Smooth muscle cell (in vitro differentiated cells): Measurements from ENCODE around the gene WDR19. TPM values are rescaled to one million over a fixed set of nuclear protein-coding genes. Genes with fewer than 3 reads are reported as not detected.

Experiments
- DNase-seq: peaks from one replicate; lab custom pipeline; 2025; ENCODE audit not compliant: unreplicated experiment; lab: John Stamatoyannopoulos, UW
- H2AFZ ChIP-seq: fragments of 200-600 bp; sonication (generic); 2 replicates; pipeline ENCODE4 v1.6.0; 2016; ENCODE audit warnings: antibody characterized with exemption, low read depth, mild to moderate bottlenecking
- H3F3A ChIP-seq: fragments of 200-600 bp; sonication (generic); 2 replicates; pipeline ENCODE4 v1.6.0; 2017; ENCODE audit warnings: antibody characterized with exemption, low read depth
- H3K27ac ChIP-seq: fragments of 200-600 bp; sonication (generic); 2 replicates; pipeline ENCODE4 v1.5.1; 2016; ENCODE audit warnings: low read depth, mild to moderate bottlenecking
- H3K27me3 ChIP-seq: fragments of 200-600 bp; sonication (generic); 2 replicates; pipeline ENCODE4 v1.6.1; 2016; ENCODE audit warnings: low read depth, mild to moderate bottlenecking
- H3K36me3 ChIP-seq: fragments of 200-600 bp; sonication (generic); 2 replicates; pipeline ENCODE4 v1.5.1; 2016; ENCODE audit warnings: low read depth
- H3K4me1 ChIP-seq: fragments of 200-600 bp; sonication (generic); 2 replicates; pipeline ENCODE4 v1.5.1; 2016; ENCODE audit warnings: low read depth
- H3K4me2 ChIP-seq: fragments of 200-600 bp; sonication (generic); 2 replicates; pipeline ENCODE4 v1.6.0; 2016; ENCODE audit warnings: mild to moderate bottlenecking
- H3K4me3 ChIP-seq: fragments of 200-600 bp; sonication (generic); 2 replicates; pipeline ENCODE4 v1.5.1; 2016; ENCODE audit warnings: mild to moderate bottlenecking
- H3K79me2 ChIP-seq: fragments of 200-600 bp; sonication (generic); 2 replicates; pipeline ENCODE4 v1.6.0; 2016; ENCODE audit warnings: low read depth, mild to moderate bottlenecking
- H3K9ac ChIP-seq: fragments of 200-600 bp; sonication (generic); 2 replicates; pipeline ENCODE4 v1.6.0; 2016; ENCODE audit warnings: low read depth
- H3K9me3 ChIP-seq: fragments of 200-600 bp; sonication (generic); replicated peaks from 2 replicates; pipeline ENCODE4 v1.5.1; 2016; ENCODE audit warnings: low read depth
- H4K20me1 ChIP-seq: fragments of 200-600 bp; sonication (generic); 2 replicates; pipeline ENCODE4 v1.6.0; 2016; ENCODE audit warnings: low read depth
- CTCF ChIP-seq: fragments of 200-600 bp; sonication (generic); IDR thresholded peaks from 2 replicates; pipeline ENCODE4 v1.5.1; 2017; ENCODE audit warnings: borderline replicate concordance, mild to moderate bottlenecking, antibody characterized with exemption; ENCODE audit not compliant: insufficient read depth, poor library complexity, severe bottlenecking
- WGBS: methylation state at CpG from one replicate; pipeline ENCODE4 v1.1.7; 2016; ENCODE audit warnings: low lambda C conversion rate; 5-methylcytosine and 5-hydroxymethylcytosine counted together
- polyA plus RNA-seq: library from polyadenylated mRNA; unstranded; fragments of >200 nt; fragmentation: Nextera tagmentation; extraction: Ambion mirVana; gene quantifications from 2 replicates; pipeline ENCODE4 v1.2.1, GENCODE V29; 2016
- total RNA-seq: library from RNA; depleted of rRNA; stranded (reverse); fragments of >200 nt; gene quantifications from 2 replicates; pipeline ENCODE4 v1.2.3, GENCODE V29; 2014

WDR19 gene
- total and polyA plus RNA-seq, 2 experiments from 2014 or later, result 14.0 to 33.5 TPM

GRCh38 chr4:39166669-39167068 is 15.7 kb upstream of the WDR19 start:
- Histone ChIP-seq H3K27ac (no peak overlapping the region), H3K4me1 (no peaks in the 10 kb centered on the region), H3K36me3 (no peaks in the 10 kb centered on the region), H3K27me3 (no peaks in the 10 kb centered on the region), H2AFZ (no peak overlapping the region), H3K4me3 (no peak overlapping the region), H3F3A (no peaks in the 10 kb centered on the region), H3K4me2 (no peak overlapping the region), H3K9me3 (no peaks in the 10 kb centered on the region), H3K9ac (no peak overlapping the region), H3K79me2 (no peaks in the 10 kb centered on the region), H4K20me1 (no peaks in the 10 kb centered on the region)
- DNase-seq, result no peak
- TF ChIP-seq CTCF, result no peak
- 95% methylated on average over 7 of the region's 7 CpGs for WGBS

- no peaks in the 10 kb centered on the region for H3F3A ChIP-seq
- H3K4me2 ChIP-seq, result no peak overlapping the region
- H3K27me3 ChIP-seq, result peaks cover 3% of the 10 kb centered on the region
- no peaks in the 10 kb centered on the region for H3K9me3 ChIP-seq
- no peaks in the 10 kb centered on the region for H4K20me1 ChIP-seq
- no peak overlapping the region for H2AFZ ChIP-seq
- 81% methylated on average over 3 of the region's 3 CpGs for WGBS
- no peak overlapping the region for H3K9ac ChIP-seq
- no peak overlapping the region for H3K4me3 ChIP-seq
- no peaks in the 10 kb centered on the region for H3K79me2 ChIP-seq
- no peak overlapping the region for H3K27ac ChIP-seq
- TF ChIP-seq CTCF, result no peak
- H3K4me1 ChIP-seq, result no peaks in the 10 kb centered on the region
- no peak for DNase-seq
- H3K36me3 ChIP-seq, result no peaks in the 10 kb centered on the region
These were observed 12.9 kb upstream of the WDR19 start for GRCh38 chr4:39169426-39169825.

GRCh38 chr4:39170301-39170700 is 12.0 kb upstream of the WDR19 start:
- H3K27ac ChIP-seq, result no peak overlapping the region
- no peak overlapping the region for H3K4me2 ChIP-seq
- no peak overlapping the region for H2AFZ ChIP-seq
- H3F3A ChIP-seq, result no peaks in the 10 kb centered on the region
- H3K79me2 ChIP-seq, result no peaks in the 10 kb centered on the region
- H3K36me3 ChIP-seq, result no peaks in the 10 kb centered on the region
- no peaks in the 10 kb centered on the region for H3K4me1 ChIP-seq
- no peaks in the 10 kb centered on the region for H3K9me3 ChIP-seq
- no peaks in the 10 kb centered on the region for H4K20me1 ChIP-seq
- WGBS, result 96% methylated on average over 12 of the region's 12 CpGs
- H3K9ac ChIP-seq, result no peak overlapping the region
- peaks cover 11% of the 10 kb centered on the region for H3K27me3 ChIP-seq
- no peak overlapping the region for H3K4me3 ChIP-seq
- no peak for DNase-seq
- TF ChIP-seq CTCF, result no peak

- Histone ChIP-seq H3K4me3 (no peak overlapping the region), H3K27ac (no peak overlapping the region), H3K79me2 (no peaks in the 10 kb centered on the region), H3K4me1 (peaks cover 11% of the 10 kb centered on the region), H4K20me1 (no peaks in the 10 kb centered on the region), H2AFZ (no peak overlapping the region), H3F3A (no peaks in the 10 kb centered on the region), H3K9ac (no peak overlapping the region), H3K27me3 (peaks cover 16% of the 10 kb centered on the region), H3K36me3 (no peaks in the 10 kb centered on the region), H3K4me2 (no peak overlapping the region), H3K9me3 (no peaks in the 10 kb centered on the region)
- no peak for TF ChIP-seq CTCF
- no peak for DNase-seq
These were observed 3.6 kb upstream of the WDR19 start for GRCh38 chr4:39178706-39179105.
